Measurements from ENCODE around the gene CORO7.
A peak's percentile ranks its signal among the peaks of the same experiment; 100 is the strongest.
"Not testable (repeated sequence)": the region's sequence is repeated elsewhere in the genome, so short reads cannot be mapped to it uniquely, and the experiment has no call there.

The CORO7 gene

DNA sequence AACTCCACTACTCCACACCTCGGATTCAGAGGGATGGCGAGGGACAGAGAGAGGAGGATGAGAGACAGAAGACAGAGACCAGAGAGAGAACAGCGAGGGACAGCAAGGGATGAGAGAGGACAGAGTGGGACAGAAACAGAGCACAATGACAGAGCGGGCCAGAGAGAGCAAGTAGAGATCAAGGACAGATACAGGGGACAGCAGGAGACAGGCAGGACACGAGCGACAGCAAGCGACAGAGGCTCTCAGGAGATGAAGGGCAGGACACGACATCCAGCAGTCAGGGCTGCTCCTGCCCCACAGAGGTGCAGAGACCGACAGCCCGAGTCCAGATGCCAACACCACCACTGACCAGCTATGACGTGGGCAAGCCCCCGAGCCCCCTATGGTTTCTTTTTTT lies 14.9 kb downstream of the CORO7 start:
- no peak for DNase-seq

DNA sequence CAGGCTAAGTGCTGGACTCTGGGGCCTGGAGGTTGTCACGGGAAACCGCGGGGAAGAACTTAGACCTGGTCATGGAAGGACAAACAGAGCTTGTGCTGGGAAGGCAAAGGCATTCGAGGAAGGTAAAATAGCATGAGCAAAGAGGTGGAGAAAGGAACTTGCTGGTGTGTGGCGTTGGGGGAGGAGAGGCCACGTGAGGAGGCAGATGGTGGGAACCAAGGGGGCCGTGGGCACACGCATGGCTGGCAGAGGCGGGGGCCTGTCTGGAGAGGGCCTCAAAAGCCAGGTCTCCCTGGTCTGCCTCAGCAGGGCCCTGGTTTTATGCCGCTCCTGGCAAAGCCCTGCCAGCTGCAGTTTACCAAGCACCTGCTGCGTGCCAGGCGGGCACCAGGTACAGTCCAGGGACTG lies 15.3 kb downstream of the CORO7 start:
- no peak for DNase-seq

GRCh38 chr16:4399001-4399730 lies 17.2 kb downstream of the CORO7 start:
- DNase-seq: no peak

DNA sequence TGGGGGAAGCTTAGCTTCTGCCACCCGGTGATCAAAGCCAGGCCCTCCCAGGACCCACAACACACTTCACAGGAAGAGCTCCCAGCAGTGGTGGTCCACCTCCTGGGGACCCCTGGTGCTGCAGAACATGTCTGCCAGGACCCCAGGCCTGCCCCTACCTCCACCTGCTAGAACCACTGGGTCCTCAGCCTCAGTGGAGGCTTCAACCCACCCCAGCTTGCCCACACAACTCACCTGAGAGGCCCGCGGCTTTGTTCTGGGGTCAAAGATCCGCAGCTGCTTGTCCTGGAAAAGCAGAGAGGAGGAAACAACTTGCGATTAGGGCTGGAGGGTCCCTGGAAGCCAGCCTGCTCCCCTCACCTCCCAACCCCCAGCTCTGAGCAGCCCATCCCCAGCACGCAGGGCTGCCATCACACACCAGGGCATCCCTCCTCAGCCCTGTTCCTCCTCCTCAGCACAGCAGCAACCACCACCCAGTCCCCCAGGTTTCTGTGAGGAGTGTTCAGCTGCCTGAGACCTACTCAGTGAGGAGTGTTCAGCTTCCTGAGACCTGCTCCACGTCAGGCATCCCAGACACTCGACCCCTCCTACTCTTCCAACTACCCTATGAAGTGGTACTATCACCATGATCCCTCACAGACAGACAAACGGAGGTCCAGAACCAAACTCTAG lies 21.2 kb downstream of the CORO7 start:
- DNase-seq: no peak

GRCh38 chr16:4393850-4394249 lies 22.5 kb downstream of the CORO7 start:
- not testable (repeated sequence) for DNase-seq

GRCh38 chr16:4393240-4393600 lies 23.2 kb downstream of the CORO7 start:
- no peak for DNase-seq

DNA sequence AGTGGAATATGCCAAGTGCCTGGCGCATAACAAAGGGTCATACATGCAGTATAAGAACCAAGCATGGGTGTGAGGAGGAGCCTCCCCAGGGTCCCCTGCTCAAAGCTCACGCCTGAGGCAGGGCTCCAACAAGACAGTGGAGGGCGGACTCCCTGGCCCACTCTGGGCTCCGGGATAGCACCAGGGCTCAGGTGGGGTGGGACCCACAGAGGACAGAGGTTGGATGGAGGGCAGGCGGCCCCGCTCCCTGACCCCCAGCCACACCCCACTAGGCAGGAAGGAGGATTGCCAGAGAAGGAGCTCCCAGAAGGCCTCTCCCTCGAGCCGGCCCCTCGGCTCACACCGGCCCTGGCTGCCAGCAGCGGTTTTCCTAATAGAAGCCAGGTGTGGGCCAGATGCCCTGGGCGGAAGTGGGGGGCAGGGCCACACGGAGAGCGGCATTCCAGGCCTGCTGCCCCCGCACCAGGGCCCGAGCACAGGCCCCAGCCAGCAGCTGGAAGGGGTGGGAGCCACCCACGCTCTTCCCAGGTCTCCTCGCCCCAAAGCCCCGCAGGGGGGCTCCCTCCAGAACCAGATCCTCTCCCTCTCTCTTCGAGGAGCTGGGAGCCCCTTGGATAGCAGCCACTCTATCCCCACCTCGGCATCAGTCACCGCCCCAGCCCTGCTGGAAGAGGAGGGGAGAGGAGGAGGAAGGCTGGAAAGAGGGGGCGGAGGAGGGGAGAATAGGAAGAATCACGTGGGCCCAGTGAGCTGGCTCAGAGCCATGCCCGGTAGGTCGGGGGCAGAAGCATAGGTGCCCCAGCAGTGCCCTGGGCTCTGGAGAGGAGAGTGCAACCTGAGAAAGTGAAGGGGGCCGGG lies 23.8 kb downstream of the CORO7 start:
- DNase-seq: peak; percentile 95

GRCh38 chr16:4391631-4392381 lies 24.6 kb downstream of the CORO7 start:
- no peak for DNase-seq

- DNase-seq: no peak
Observed at GRCh38 chr16:4390266-4391260, 25.8 kb downstream of the CORO7 start.

DNA sequence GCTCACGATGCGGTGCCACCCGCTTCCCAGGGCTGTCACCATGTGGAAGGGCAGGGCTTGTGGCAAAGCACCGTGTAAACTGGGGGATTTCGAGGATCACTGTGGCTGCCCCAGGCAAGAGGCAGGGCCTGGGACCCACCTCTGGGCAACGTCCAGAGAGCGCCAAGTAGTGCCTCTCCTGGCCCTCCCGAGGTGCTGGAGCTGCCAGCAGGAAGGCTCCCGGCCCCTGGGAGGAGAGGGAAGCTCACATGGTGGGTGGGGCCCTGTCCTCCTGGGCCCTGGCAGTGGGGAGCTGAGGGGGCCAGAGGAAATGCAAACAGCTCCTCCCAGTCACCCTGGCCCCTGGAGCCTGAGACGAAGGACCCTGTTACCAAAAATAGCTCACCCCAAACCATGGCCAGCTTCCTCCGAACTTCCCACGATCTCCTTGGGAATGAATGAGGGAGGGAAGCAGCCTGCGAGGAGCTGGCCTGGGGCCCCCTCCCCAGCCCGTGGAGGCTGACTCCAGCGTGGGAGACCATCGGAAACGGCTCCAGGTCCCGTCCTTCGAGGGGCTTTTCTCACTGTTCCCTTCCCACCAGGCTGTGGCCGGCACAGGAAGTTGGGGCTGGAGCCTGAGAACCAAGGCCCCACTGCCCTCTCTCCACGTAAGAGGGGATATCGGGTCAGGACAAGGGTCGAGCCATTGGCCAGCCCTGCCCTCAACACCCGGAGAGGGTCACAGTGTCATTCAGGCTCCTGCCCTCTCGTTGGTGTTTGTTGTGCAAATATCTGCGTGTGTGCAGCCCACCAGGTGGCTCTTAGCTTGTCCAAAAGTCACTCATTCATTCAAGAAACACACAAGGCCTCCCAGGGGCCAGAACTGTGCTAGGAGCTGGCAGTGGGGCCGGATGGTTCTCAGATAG lies 27.1 kb downstream of the CORO7 start:
- DNase-seq: no peak

DNA sequence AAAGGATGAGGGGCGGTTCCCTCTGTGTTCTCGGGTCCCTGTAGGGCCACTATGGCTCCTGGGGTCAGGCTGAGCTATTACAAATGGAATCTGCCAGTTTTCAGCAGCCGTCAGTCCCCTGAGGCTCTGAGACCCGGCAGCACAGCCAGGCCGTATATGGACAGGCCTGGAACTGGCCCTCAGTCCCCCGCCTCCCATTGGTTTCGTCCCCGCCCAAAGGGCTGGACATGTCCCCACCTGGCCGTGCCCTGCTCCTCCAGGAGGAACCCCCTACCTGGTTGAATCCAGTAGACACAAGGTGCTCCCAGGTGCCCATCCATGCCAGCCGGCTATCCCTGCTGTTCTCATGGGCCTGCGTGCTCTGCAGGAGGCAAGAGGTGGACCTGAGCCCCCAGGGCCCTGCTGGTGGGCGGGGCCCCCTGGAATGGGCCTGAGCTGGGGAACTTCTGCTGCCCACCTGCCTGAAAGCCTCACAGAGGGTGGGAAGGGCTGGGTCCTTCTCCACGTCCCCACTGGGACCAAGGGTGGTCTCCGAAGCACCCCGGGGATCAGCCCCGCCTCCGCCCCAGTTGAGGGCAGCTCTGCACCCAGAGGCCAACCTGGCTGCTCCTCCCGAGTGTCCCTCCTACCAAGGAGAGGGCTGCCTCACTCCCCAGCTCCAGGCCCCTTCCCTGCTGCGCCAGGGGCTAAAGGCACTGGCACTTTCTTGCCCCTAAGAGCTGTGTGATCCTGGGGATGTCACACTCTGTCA lies 27.9 kb downstream of the CORO7 start:
- DNase-seq: no peak

DNA sequence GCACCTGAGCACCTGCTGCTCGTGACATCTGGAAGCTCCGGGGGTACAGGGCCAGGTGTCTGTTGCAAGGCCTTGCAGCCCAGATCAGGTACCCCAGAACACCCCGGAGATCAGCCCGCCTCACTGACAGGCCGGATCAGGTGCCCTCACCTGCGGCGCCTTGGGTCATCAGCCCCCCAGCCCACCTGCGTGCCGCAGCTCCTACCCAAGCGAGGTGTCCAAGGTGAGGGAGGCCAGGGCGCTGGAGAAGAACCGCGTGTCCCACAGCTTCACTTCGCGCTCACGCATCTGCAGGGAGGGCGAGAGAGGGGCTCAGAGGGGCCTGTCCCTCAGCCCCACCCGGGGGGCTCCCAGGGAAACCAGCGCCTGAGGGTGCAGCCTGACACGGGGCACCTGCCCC lies 28.6 kb downstream of the CORO7 start:
- no peak for DNase-seq

GRCh38 chr16:4386951-4387565 lies 29.3 kb downstream of the CORO7 start:
- no peak for DNase-seq

GRCh38 chr16:4386451-4386805 lies 30.0 kb downstream of the CORO7 start:
- no peak for DNase-seq

DNA sequence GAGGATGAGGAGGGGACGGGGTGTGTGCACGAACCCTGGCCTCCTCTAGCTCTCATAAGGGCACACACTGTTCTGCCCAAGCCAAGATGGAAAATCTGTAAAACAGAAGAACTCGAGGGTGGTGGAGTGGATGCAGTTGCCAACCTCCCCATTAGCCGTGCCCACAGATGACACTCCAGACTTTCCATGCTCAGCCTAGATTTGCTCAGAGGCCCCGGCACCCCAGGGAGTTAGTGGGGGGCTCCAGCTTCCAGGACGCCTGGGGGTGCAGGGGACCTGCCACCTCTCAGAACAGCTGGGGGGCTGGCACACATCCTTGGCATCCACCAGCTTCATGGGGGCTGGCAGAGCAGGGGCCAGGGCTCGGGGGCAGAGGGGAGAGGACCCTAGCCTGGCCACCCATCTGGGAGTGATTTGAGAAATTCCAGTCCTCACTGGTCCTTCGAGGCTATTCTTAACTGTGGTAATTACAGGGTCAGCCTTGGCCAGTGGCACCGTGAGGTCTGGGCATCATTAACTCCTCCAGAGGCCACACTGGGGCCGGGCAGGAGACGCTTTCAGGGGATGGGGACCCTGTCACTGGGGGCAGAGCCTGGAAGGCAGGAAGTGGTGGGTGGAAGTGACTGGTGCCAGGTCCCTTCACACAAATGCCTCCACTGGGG lies 30.5 kb downstream of the CORO7 start:
- DNase-seq: no peak

GRCh38 chr16:4385066-4385788 lies 31.2 kb downstream of the CORO7 start:
- no peak for DNase-seq

DNA sequence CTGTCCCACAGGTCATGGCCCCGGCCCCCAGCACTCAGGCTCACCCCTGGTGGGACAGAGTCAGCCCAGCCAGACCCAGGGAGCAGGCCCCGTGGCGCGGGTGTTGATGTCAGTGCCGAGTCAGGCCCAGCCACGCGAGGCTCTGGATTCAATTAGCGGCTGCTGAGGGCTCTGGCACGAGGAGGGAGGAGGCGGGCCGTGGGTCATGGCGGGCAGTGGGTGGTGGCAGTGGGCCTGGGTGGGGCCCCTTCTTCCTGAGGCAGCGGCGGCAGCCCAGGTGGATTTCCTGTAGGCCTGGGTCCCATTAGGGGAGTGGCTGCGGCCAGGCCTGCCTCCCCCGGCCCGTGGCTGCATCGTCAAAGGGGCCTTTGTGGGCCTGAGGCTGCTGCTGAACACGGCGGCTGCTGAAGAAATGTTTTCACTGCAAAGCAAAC lies 31.9 kb downstream of the CORO7 start:
- peak; percentile 74 for DNase-seq
